Fibroblast of lung (primary cell): ENCODE measurements around the gene SPON2. TPM values are rescaled to one million over a fixed set of nuclear protein-coding genes. Genes with fewer than 3 reads are reported as not detected.
A peak's percentile ranks its signal among the peaks of the same experiment; 100 is the strongest.

Experiments
- DNase-seq, 2 donors: peaks; one replicate each; pipeline versions ENCODE4 v3.0.0 to v3.0.0-alpha.2; 2010; ENCODE audit warnings: low read depth in 2 of 2
- H2AFZ ChIP-seq: 2 replicates; pipeline ENCODE4 v1.5.1; 2012; ENCODE audit warnings: low read length, control low read depth, inconsistent platforms
- H3K27ac ChIP-seq: 2 replicates; pipeline ENCODE4 v1.5.1; 2011; ENCODE audit warnings: low read length, control low read depth; ENCODE audit not compliant: insufficient read depth
- H3K27me3 ChIP-seq: 2 replicates; pipeline ENCODE4 v1.5.1; 2011; ENCODE audit warnings: mild to moderate bottlenecking, low read length; ENCODE audit not compliant: control insufficient read depth, insufficient read depth
- H3K36me3 ChIP-seq: 2 replicates; pipeline ENCODE4 v1.5.1; 2011; ENCODE audit warnings: low read length; ENCODE audit not compliant: control insufficient read depth, insufficient read depth
- H3K4me1 ChIP-seq: 2 replicates; pipeline ENCODE4 v1.5.1; 2011; ENCODE audit warnings: low read length; ENCODE audit not compliant: control insufficient read depth, insufficient read depth; ENCODE audit errors: extremely low read depth
- H3K4me2 ChIP-seq: 2 replicates; pipeline ENCODE4 v1.5.1; 2011; ENCODE audit warnings: low read length, control low read depth; ENCODE audit not compliant: insufficient read depth; ENCODE audit errors: extremely low read depth
- H3K4me3 ChIP-seq, 4 experiments: fragments of 200-600 bp in 1 of 4; sonication (generic) in 1 of 4; replicated peaks in 1 of 4; 2 replicates each; pipeline ENCODE4 v1.5.1; 2011 to 2016; ENCODE audit warnings: low read length in 4 of 4, low read depth in 3 of 4, mild to moderate bottlenecking in 3 of 4, control low read depth in 2 of 4, inconsistent platforms in 1 of 4, mixed read lengths in 1 of 4; ENCODE audit not compliant: insufficient read depth in 1 of 4; ENCODE audit errors: control extremely low read depth in 1 of 4
- H3K79me2 ChIP-seq: 2 replicates; pipeline ENCODE4 v1.5.1; 2012; ENCODE audit warnings: mild to moderate bottlenecking, low read length, inconsistent platforms; ENCODE audit not compliant: control insufficient read depth, insufficient read depth
- H3K9ac ChIP-seq: 2 replicates; pipeline ENCODE4 v1.5.1; 2011; ENCODE audit warnings: mild to moderate bottlenecking, low read length, control low read depth; ENCODE audit not compliant: insufficient read depth
- H3K9me3 ChIP-seq: 2 replicates; pipeline ENCODE4 v1.5.1; 2012; ENCODE audit warnings: low read depth, low read length; ENCODE audit not compliant: control insufficient read depth, insufficient read depth
- H4K20me1 ChIP-seq: 2 replicates; pipeline ENCODE4 v1.5.1; 2011; ENCODE audit warnings: low read length; ENCODE audit not compliant: control insufficient read depth, insufficient read depth; ENCODE audit errors: extremely low read depth
- EZH2 ChIP-seq: IDR thresholded peaks from 2 replicates; pipeline ENCODE4 v1.5.1; 2012; ENCODE audit warnings: low read length, control low read depth, mild to moderate bottlenecking; ENCODE audit errors: missing control alignments
- polyA plus RNA-seq, 2 donors: library from polyadenylated mRNA; depleted of rRNA in 1 of 2; stranded (reverse) in 1 of 2; unstranded in 1 of 2; fragments of >200 nt; gene quantifications; 2 replicates each; pipeline ENCODE4 v1.2.1, GENCODE V29; 2011 to 2012; ENCODE audit warnings: missing spikeins in 1 of 2
- total RNA-seq: library from RNA; depleted of rRNA; stranded (reverse); fragments of >200 nt; gene quantifications from 2 replicates; pipeline ENCODE4 v1.2.1, GENCODE V29; 2014
- TF ChIP-seq, protein P1 (sequence below), 2 donors: IDR thresholded peaks in 1 of 2; conservative IDR thresholded peaks in 1 of 2; 1 replicate in 1 of 2; 2 replicates in 1 of 2; pipeline ENCODE4 v1.5.1; 2011 to 2012; ENCODE audit warnings: low read length in 2 of 2, control low read depth in 1 of 2, inconsistent platforms in 1 of 2, low read depth in 1 of 2, mild to moderate bottlenecking in 1 of 2

SPON2 gene
- total and polyA plus RNA-seq, 2 donors (not counting 1 experiment from before 2014, with no cell fraction given) = 179 to 367 TPM

DNA sequence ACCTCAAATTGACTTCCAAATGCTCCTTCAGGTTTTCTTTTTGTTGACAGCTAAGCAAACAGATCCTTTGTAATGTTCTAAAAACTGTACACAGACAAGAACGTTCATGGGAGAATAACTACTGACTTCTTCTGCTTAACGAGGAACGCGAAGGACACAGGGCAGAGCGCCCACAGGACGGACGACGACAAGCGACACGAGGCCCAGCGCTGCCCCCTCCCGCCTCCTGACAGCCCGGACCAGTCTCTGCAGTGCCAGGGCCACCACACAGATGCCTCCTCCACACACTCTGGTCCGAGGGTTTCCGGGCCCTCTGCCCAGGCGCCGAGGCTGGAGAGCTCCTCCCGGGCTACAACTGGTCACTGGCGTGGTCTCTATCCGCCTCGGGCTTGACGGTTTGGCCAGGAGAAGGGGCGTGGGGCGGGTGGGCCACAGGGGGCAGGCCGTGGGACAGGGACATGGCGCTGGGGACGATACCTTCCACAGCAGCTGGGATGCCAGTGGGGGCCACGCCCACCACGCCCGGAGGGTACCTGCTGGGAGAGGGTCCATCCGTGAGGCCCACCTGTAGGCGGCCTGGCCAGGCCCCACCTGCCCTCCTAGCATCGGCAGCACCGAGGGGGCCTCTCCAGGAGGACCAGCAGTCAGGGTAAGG is 39.6 kb upstream of the SPON2 start:
- H3K36me3 ChIP-seq = peaks cover 44% of the 10 kb centered on the region
- no peak overlapping the region for H3K4me2 ChIP-seq
- peak overlapping the region; percentile 36 for H3K27ac ChIP-seq
- H3K79me2 ChIP-seq = peaks cover 3% of the 10 kb centered on the region
- no peaks in the 10 kb centered on the region for H3K27me3 ChIP-seq
- H2AFZ ChIP-seq = no peak overlapping the region
- H3K9ac ChIP-seq = no peak overlapping the region
- no peaks in the 10 kb centered on the region for H4K20me1 ChIP-seq
- no peaks in the 10 kb centered on the region for H3K9me3 ChIP-seq
- H3K4me1 ChIP-seq = peaks cover 42% of the 10 kb centered on the region
- no peak for TF ChIP-seq EZH2
- TF ChIP-seq, protein P1, sequence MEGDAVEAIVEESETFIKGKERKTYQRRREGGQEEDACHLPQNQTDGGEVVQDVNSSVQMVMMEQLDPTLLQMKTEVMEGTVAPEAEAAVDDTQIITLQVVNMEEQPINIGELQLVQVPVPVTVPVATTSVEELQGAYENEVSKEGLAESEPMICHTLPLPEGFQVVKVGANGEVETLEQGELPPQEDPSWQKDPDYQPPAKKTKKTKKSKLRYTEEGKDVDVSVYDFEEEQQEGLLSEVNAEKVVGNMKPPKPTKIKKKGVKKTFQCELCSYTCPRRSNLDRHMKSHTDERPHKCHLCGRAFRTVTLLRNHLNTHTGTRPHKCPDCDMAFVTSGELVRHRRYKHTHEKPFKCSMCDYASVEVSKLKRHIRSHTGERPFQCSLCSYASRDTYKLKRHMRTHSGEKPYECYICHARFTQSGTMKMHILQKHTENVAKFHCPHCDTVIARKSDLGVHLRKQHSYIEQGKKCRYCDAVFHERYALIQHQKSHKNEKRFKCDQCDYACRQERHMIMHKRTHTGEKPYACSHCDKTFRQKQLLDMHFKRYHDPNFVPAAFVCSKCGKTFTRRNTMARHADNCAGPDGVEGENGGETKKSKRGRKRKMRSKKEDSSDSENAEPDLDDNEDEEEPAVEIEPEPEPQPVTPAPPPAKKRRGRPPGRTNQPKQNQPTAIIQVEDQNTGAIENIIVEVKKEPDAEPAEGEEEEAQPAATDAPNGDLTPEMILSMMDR (conservative IDR thresholded peaks at IDR 0.05 in 1 of 2, IDR thresholded peaks at IDR 0.05 in 1 of 2; ENCODE audit: low read depth in 1 of 2, low read length in 2 of 2) = no peak
- H3K4me3 ChIP-seq = no peak overlapping the region
- DNase-seq = no peak

DNA sequence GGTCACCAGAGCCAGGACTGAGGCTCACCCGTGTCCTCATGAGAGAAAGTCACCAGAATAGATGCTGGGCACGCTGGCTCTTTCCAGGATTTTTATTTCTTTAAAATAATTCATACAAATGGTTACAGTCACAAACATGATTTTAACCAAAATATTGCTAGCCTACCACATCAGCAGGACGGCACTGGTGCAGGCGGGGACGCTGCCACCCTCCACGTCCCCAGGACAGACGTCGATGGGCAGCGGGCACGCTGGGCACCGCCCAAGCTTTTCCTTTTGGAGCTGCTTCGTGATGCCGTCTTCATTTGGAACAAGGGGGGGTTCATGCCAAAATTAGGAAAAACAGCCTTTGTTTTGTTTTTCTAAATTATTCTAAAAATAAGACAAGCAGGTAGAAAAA is 39.0 kb upstream of the SPON2 start:
- Histone ChIP-seq H3K27me3 (no peaks in the 10 kb centered on the region), H2AFZ (no peak overlapping the region), H3K36me3 (peaks cover 41% of the 10 kb centered on the region), H3K79me2 (no peaks in the 10 kb centered on the region), H3K4me3 (no peak overlapping the region), H3K4me2 (peak overlapping the region; percentile 8), H3K9me3 (no peaks in the 10 kb centered on the region), H4K20me1 (no peaks in the 10 kb centered on the region), H3K4me1 (peaks cover 42% of the 10 kb centered on the region), H3K27ac (no peak overlapping the region), H3K9ac (no peak overlapping the region)
- no peak for TF ChIP-seq EZH2
- TF ChIP-seq, protein P1 (conservative IDR thresholded peaks at IDR 0.05 in 1 of 2, IDR thresholded peaks at IDR 0.05 in 1 of 2; ENCODE audit: low read depth in 1 of 2, low read length in 2 of 2) = no peak
- no peak for DNase-seq

DNA sequence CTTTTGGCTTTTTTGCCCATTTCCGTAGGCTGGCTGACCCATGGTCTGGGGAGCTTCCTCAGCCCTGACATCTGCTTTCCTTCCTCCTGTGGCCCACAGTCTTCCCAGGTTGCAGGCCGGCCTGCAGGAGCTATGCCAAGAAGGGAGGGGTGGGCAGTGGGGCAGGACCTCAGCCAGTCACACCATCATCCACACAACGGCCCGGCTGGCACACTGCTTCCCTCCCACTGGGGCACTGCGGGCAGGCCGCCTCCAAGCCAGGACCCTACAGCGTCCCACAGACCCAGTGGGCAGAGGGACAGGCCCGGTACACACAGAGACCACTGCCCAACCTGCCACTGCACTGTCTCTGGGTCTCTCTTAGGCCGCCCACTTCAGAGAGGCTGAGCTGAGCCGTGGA is 38.6 kb upstream of the SPON2 start:
- TF ChIP-seq, protein P1 (conservative IDR thresholded peaks at IDR 0.05 in 1 of 2, IDR thresholded peaks at IDR 0.05 in 1 of 2; ENCODE audit: low read depth in 1 of 2, low read length in 2 of 2) = no peak
- no peak for TF ChIP-seq EZH2
- Histone ChIP-seq H3K27me3 (no peaks in the 10 kb centered on the region), H3K9me3 (no peaks in the 10 kb centered on the region), H3K27ac (no peak overlapping the region), H4K20me1 (no peaks in the 10 kb centered on the region), H3K4me3 (no peak overlapping the region), H3K79me2 (no peaks in the 10 kb centered on the region), H3K9ac (no peak overlapping the region), H3K4me1 (peaks cover 42% of the 10 kb centered on the region), H2AFZ (no peak overlapping the region), H3K36me3 (peaks cover 37% of the 10 kb centered on the region), H3K4me2 (no peak overlapping the region)
- DNase-seq = no peak
